Endothelial cell of umbilical vein (primary cell): ENCODE results near the gene KDM5B.

Source experiments
- POLR2A ChIP-seq: IDR thresholded peaks from 2 replicates; pipeline ENCODE4 v1.6.1; 2012; ENCODE audit warnings: low read depth, mild to moderate bottlenecking, control low read depth, low read length
- POLR2AphosphoS5 ChIP-seq: IDR thresholded peaks from 2 replicates; pipeline ENCODE4 v1.6.1; 2012; ENCODE audit warnings: low read depth, mild to moderate bottlenecking, control low read depth, low read length, moderate library complexity; ENCODE audit not compliant: insufficient read depth
- TF ChIP-seq, protein P1 (sequence below), 2 donors: IDR thresholded peaks; 1 replicate in 1 of 2; 2 replicates in 1 of 2; pipeline ENCODE4 v1.5.1; 2011; ENCODE audit warnings: low read length in 2 of 2, mild to moderate bottlenecking in 2 of 2, moderate library complexity in 2 of 2, control low read depth in 1 of 2, inconsistent platforms in 1 of 2, low read depth in 1 of 2; ENCODE audit not compliant: insufficient read depth in 1 of 2; ENCODE audit errors: extremely low read depth in 1 of 2

DNA sequence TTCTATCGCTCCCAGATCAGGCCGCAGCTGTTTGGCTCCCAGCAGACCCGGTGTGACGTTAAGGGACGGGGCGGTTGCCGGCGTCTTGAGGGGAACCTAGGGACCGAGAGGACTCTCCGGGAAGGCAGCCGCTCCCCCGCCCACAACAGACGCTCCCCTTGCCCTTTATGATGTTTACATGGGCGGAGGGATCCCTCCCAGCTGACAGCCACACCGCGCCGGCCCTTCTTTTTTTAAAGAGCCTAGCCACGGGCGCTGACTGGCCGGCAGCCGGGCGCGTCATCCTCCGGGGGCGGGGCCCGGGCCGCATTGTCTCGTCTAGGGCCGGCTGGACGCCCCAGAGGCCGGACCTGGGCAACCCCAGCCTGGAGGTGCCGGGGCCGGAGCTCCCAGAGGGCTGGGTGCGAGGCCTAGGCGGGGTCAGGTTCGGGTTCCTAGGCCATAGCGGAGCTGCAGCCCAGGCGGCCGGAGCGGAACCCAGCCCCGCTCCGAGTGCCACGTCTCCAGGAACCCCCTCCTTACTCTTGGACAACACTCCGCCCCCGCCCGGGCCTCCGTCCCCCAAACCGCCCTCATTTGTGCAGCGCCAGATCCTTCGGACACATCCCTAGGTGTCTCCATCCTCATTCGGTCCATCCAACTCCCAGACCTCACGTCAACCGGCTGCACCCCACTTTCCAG, 2.5 kb upstream of the KDM5B start, which contains the start of gene PCAT6:
- TF ChIP-seq POLR2A (peak; percentile 90), POLR2AphosphoS5 (peak; percentile 90)
- TF ChIP-seq, protein P1, sequence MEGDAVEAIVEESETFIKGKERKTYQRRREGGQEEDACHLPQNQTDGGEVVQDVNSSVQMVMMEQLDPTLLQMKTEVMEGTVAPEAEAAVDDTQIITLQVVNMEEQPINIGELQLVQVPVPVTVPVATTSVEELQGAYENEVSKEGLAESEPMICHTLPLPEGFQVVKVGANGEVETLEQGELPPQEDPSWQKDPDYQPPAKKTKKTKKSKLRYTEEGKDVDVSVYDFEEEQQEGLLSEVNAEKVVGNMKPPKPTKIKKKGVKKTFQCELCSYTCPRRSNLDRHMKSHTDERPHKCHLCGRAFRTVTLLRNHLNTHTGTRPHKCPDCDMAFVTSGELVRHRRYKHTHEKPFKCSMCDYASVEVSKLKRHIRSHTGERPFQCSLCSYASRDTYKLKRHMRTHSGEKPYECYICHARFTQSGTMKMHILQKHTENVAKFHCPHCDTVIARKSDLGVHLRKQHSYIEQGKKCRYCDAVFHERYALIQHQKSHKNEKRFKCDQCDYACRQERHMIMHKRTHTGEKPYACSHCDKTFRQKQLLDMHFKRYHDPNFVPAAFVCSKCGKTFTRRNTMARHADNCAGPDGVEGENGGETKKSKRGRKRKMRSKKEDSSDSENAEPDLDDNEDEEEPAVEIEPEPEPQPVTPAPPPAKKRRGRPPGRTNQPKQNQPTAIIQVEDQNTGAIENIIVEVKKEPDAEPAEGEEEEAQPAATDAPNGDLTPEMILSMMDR (IDR thresholded peaks at IDR 0.05; ENCODE audit: extremely low read depth in 1 of 2, insufficient read depth in 1 of 2, low read depth in 1 of 2, low read length in 2 of 2) = no peak
